HG03108 (cell line): ENCODE measurements around the gene SOX21.

ENCODE experiments used
- ATAC-seq: cut with Tn5 transposase; IDR thresholded peaks from one replicate; pipeline ENCODE4 v1.9.1; 2021; ENCODE audit warnings: moderate library complexity; ENCODE audit not compliant: unreplicated experiment

Gene SOX21

GRCh38 chr13:94709001-94709834, 3.1 kb downstream of the SOX21 start:
- ATAC-seq = no peak

DNA sequence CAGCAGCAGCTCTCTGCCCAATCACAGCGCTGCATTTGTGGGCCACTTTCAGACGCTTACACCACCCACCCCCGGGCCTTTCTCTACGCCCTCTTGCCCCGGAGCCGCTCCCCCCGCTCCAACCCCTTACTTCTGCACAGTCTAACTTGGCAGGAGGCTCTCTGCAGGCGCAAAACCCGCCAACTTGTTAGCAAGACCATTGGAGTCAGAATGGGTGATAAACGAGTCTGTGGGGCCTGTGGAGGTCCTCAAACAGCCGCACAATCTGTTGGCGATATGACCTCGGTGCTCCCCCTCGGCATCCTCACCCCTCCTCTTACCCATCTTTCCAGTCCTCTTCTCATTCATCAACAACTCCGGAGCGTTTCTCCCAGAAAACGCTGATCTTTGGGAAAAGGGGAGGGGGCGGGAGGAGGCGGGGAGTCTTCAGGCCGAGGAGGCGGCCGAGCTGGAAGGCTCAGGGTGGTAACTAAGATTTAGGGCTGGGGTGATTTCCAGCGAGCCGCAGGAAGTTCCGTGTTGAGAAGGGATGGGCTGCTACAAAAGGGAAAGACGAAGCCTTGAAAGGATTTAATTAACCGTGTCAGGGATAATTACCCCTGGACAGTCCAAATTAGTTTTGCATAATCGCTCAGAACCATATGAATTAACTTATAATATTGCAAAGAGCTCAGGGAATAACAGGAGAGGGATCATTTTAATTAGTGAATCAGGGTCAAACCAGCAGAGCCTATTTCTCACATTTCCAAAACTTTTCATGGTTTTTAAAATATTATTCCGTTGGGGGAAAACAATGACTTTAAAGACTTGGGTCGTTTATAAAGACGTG, 4.1 kb downstream of the SOX21 start:
- no peak for ATAC-seq

DNA sequence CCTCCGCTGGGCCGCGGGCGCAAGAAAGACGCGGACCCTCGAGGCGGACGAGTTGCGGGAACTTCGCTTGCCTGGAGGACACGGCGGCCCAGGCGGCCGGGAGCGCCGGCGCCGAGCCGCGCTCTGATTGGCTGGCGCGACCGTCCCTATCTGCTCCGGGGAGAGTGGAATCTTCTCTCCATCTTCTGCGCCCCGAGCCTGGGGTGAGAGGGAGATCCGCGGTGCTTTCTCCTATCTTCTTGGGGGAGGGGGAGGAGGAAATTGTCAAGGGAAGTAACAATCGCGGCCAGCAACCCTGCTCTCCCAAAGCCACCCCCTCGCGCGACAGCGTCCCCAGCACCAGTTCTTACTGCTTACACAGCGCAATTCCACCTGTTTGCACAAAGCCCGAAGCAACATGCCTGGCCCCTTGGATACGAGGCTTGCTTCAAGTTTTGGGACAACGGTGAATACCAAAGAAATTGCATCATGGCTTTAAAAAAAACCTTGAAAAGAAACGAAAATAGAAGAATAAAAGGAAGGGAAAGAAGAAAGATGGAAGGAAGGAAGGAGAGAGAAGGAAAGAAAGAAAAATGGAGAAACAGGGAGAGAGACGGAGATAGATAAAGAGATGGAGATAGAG, 4.8 kb downstream of the SOX21 start:
- ATAC-seq = no peak

GRCh38 chr13:94706843-94707399, 5.4 kb downstream of the SOX21 start:
- no peak for ATAC-seq

DNA sequence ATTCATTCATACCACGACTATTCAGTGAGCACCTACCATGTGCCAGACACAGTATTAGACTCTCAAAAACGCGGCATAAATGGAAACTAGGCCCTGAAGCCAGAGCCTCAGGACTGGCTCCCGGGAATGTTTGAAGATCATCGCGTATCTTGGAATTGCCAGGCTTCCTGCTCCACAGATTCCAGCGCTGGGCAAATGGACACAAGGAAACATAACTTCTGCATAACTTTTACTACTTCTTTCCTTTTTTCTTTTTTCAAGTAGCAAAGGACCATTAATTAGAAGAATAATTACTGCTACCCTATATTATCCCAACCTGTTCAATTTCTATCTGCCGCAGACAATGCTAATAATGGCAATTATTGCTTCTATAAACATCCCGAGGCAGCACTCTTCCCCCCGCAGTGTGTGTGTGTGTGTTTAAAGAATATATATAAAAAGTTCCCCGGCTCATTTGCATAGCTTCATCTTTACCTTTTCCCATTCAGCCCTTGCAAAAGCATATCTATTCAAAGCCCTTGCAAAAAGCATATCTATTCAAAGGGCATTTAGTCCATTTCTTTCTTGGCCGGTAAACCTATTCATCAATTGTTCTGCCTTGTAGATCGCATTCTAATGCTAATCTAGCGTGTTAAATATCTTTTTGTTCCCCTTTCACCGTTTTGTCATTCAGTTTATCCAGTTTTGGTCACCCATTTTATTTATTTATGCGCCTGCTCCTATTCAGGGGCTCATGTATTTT, 6.1 kb downstream of the SOX21 start:
- ATAC-seq = no peak

DNA sequence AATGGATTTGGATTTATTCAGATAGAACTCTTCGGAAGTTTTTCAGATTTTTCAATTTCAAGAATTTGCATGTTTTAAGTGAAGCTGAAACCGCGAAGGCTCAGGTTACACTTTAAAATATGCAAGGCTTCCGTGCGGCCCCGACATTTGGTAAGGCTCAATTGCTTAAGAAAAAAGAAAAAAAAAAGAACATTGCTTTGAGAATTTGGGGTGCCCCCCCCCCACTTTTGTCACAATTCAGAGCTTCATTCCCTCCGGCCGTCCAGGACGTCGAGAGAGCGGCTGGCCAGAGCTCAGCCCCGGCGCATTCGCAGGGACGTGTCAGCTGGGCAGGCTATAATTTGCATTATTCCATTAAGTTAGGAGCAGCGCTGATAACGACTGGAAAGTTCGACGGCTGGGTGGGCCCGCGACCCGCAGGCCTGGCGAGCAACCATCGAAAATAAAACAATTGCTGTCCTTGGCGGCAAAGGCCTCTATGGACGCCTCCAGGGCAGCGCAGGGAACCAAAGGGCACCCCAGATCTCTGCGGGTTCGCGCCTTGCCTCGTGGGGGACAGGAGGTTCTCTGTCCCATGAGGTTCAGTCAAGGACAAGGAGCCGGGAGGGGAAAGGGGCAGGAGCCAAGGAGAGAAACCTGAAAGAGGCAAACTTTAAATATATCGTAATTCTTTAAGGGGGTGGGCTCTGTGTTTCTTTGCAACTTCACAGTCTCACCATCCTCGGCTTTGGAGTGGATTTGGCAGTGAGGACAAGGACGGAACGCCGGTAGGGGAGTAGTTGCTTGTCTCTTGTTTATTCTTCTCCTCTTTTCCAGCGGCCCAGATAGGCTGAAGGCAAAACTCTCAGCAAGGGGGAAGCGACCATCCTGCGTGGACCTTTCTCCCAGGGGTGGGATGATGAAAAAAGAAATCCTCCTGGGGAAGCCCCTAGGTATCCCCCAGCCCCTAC, 7.0 kb downstream of the SOX21 start:
- no peak for ATAC-seq

DNA sequence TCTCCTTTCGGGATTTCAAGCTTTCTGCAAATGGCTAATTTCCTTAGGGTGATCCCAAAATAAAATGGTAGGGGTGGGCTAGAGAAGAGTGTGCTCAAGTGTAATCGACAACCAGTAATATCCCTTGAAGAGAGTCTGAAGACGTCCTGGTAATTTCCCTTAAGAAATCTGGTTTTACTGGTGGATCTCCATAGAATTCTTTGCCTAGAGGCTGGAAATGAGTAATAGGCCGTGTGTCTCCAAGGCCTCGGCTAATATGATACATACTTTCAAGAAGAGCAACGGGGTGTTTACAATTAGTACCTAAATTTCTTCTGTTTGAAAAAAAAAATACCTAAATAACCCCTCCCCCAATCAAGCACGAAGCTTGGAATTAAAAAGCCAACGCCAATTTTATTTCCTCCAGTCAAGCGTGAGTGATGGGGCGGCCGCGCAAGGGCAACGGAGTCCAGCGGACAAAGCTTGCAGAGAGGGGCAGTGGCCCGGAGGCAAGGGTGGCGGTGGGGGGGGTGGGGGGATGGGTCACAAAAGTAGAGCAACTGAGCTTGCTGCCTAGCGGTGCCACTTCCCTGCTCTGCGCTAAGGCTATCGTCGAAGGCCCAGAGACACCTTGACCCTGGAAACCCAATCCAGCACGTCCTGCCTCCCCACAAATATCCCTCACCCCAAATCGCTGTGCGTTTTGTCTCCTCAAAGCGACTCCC, 7.8 kb downstream of the SOX21 start:
- ATAC-seq = no peak

DNA sequence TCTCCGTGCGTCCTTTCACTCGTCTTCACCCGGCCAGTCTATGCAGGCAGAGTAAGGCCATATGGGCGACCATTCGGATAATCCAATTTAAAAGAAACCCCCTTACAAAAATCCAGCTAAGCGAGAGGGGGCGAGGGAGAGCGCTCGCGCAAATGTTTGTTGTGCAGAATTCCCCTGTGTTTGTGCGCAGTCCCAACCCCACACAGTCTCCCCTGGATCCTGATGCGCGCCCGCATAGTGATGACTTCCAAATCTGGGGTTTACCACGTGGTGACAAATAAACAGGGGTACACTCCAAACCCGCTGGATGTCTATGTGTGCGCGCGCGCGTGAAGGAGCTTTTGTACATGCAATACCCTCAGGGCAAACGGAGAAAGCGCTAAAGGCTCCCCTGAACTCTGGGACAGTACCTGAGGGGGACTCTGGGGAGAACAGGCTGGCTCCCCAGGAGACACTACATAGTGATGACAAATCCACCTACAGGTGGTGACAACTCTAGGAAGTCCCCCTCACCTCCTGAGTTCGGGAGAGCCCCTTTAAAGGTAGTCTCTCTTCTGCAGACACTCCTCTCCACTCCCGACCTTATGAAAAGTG, 8.5 kb downstream of the SOX21 start:
- ATAC-seq = no peak

- no peak for ATAC-seq
Measured at GRCh38 chr13:94703271-94703670, 9.1 kb downstream of the SOX21 start.

DNA sequence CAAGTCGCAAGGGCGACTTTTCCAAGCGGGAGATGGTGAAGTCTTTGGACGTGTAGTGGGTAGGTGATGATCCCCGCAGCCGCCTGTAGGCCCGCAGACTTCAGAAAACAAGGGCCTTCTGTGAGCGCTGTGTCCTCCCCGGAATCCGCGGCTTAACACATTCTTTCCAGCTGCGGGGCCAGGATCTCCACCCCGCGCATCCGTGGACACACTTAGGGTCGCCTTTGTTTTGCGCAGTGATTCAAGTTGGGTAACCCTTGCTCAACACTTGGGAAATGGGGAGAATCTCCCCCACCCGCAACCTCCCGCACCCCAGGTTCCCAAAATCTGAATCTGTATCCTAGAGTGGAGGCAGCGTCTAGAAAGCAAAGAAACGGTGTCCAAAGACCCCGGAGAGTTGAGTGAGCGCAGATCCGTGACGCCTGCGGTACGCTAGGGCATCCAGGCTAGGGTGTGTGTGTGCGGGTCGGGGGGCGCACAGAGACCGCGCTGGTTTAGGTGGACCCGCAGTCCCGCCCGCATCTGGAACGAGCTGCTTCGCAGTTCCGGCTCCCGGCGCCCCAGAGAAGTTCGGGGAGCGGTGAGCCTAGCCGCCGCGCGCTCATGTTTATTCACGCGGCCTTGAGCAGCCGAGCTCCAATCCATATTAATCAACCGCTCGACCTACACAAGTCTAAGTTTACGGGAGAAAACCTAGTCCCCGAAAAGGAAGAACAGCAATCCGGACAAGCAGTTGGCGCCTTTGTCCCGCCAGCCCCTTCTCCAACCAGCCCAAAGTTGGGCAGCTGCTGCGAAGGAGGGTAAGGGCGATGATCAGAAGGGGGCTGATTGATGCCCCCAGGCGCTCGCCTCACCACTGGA, 9.9 kb downstream of the SOX21 start:
- ATAC-seq = no peak

DNA sequence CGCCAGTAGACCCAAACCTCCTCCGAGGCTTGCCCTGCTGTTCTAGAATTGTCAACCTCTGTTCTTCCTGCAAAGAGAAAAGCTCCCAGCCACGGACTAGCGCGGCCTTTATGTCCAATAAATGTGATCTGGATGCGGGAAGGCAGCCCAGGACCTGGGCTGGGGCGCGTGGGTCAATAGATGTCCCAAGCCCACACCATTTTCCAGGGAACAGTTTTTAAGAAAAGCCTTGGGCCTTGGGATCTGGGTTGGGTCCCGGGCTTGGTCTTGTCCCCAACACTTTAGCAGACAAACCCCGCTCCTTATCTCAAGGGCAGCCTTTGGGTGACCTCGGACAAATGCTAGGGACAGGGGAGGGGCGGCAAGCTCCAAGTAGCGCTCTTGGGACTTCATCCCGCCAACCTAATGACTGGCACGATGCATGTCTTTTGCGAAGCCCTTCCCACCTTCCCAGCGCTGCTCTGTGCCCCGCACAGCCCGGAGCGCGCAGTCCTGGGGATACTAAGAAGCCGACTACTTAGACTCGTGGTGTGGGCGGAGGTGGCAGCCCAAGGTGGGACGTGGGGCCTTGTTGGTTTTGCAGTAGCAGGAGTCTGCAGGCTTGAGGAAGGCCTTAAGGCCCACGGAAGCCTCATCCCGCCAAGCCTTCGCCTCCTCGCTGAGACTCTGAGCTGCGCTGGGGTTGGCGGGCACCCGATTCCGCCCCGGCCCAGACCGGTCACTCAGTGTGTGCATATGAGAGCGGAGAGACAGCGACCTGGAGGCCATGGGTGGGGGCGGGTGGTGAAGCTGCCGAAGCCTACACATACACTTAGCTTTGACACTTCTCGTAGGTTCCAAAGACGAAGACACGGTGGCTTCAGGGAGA, 10.8 kb downstream of the SOX21 start:
- no peak for ATAC-seq

- no peak for ATAC-seq
Measured at GRCh38 chr13:94700536-94700935, 11.8 kb downstream of the SOX21 start.

DNA sequence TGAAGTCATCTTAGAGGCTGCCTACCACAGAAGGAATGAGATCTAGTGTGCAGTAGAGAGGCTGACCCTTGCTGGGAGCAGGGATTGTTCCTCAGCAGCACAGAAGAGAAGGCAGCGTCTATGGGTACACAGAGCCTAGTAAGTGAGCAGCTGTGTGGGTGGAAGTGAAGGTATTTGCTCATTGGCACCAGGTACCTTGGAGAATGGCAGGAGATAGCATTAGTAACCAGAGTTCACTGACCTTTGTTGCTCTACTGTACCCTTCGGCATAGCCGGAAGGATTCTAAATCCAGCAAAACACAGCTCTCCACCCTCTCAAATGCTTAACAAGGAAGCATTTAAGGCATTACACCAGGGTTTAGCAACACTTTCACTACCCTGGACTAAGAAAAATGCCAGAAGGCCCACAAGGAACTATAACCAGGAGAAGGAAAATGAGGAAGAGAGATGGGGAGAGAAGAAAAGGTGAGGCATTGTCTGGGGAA, 12.3 kb downstream of the SOX21 start:
- no peak for ATAC-seq

DNA sequence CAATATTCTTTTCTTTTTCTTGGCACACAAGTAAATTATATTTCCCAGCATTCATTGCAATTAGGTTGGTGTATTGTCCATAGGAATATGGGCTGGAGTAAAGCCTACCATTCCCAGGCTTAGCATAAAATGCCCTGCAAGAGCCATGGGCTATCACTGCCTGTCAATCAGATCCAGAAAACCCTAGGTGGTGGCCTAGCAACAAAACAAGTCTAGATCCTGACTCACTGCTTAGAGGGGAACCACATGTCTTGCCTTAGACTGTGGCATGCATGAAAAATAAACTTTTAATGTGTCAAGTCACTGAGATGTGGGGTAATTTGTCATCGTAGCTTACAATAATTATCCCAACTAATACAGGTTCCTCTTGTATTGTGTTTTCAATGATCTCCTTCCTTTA, 16.2 kb downstream of the SOX21 start:
- no peak for ATAC-seq

DNA sequence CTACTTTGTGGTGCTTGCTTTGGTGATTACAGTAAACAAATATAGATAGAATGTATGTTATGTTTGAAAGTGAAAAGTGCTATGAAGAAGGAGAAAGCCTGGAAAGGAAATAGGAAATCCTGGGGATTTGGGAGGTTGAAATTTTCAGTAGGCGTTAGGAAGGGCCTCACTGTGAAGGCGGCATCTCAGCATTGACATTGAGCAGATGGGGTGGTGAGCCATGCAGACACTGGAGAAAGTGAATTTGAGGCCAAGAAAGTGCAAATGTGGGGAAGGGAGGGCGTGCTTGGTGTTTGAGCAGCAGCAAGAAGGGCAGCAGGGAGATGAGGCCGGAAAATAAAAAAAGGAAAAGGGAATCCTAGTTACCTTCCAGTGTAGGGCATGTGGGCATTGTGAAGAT, 20.3 kb downstream of the SOX21 start:
- ATAC-seq = no peak

DNA sequence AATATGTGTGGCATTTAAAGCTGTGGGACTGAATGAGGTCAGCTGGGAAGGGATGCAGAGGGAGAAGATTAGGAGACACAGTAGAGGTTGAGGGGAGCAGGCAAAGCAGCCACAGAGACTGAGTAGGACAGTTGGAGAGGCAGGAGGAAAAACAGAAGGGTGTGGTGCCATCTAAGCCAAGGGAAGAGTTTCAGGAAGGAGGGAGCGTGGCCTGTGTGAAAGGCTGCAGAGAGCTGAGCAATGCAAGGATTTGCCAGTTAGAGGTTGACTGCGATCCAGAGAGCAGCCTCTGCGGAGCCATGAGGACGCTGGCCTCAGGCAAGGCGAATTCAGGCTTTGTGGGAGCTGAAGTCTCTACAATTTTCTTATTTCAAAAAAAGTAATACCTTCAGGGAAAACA, 28.9 kb downstream of the SOX21 start:
- ATAC-seq = no peak

DNA sequence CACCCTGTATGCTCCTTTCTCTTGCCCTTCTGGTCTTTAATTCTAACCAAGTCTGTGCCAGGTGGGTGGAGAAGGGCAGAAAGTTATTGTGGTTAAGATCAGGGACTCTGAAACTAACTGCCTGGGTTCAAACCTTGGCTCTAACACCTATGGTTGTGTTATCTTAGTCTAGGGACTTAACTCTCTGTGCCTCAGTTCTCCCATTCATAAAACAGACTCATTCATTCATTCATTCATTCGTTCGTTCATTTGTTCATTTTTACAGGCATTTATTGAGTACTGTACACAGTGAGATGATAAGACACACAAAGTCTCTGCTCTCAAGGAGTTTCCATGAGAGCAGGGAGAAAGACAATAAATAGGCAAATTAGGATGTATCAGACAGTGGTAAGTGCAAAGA, 30.1 kb downstream of the SOX21 start:
- ATAC-seq = no peak
